Neural crest cell (in vitro differentiated cells): ENCODE measurements around the gene SSRP1. TPM values are rescaled to one million over a fixed set of nuclear protein-coding genes. Genes with fewer than 3 reads are reported as not detected.

ENCODE experiments used
- DNase-seq: peaks from one replicate; pipeline ENCODE4 v3.0.0; 2021; ENCODE audit warnings: low read depth, mixed read lengths, low spot score
- H3K27ac Mint-ChIP-seq: one replicate; pipeline ENCODE4 v1.8.0; 2021; ENCODE audit warnings: mild to moderate bottlenecking, mixed read lengths; ENCODE audit not compliant: unreplicated experiment
- H3K27me3 Mint-ChIP-seq: 2 replicates; pipeline ENCODE4 v1.8.0; 2021; ENCODE audit warnings: low read depth, mild to moderate bottlenecking, mixed read lengths
- H3K36me3 Mint-ChIP-seq: 2 replicates; pipeline ENCODE4 v1.8.0; 2021; ENCODE audit warnings: low read depth, mild to moderate bottlenecking, mixed read lengths
- H3K4me1 Mint-ChIP-seq: 2 replicates; pipeline ENCODE4 v1.8.0; 2021; ENCODE audit warnings: mixed read lengths
- H3K4me3 Mint-ChIP-seq: one replicate; pipeline ENCODE4 v1.8.0; 2021; ENCODE audit warnings: mild to moderate bottlenecking, mixed read lengths
- H3K9me3 Mint-ChIP-seq: 2 replicates; pipeline ENCODE4 v1.8.0; 2021; ENCODE audit warnings: mixed read lengths
- CTCF ChIP-seq: fragments of 200-600 bp; sonication (generic); conservative IDR thresholded peaks from 2 replicates; pipeline ENCODE4 v1.5.0; 2021; ENCODE audit warnings: antibody characterized with exemption, mild to moderate bottlenecking
- total RNA-seq: library from RNA; stranded (reverse); gene quantifications from 2 replicates; pipeline ENCODE4 v1.2.1, GENCODE V29; 2021

Gene SSRP1
- total RNA-seq, 1 donor from 2014 or later, result 280 TPM

DNA sequence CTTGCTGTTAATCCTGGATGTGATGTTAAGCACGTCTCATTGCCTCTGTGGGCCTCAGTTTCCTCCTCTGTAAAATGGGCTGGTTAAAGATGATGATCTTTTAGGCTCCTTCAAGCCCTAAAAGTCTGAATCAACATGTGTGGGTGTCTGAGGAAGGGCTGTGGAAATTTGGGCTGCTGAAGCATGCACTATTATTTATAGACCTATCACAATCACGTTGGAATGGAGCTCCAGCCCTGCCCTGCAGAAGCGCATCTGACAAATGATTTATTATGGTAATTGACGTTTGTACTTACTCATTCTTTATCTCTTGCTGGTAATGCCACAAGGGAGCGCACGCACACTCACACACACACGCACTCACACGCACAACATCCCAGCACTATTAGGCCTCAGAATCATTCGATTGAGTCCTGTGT is 22.9 kb upstream of the SSRP1 start:
- Mint-ChIP-seq H3K9me3 (no peaks in the 10 kb centered on the region), H3K27ac (no peak overlapping the region), H3K4me1 (peaks cover 12% of the 10 kb centered on the region), H3K4me3 (no peak overlapping the region), H3K36me3 (no peaks in the 10 kb centered on the region), H3K27me3 (peaks cover 4% of the 10 kb centered on the region)
- TF ChIP-seq CTCF, result no peak
- DNase-seq, result no peak

DNA sequence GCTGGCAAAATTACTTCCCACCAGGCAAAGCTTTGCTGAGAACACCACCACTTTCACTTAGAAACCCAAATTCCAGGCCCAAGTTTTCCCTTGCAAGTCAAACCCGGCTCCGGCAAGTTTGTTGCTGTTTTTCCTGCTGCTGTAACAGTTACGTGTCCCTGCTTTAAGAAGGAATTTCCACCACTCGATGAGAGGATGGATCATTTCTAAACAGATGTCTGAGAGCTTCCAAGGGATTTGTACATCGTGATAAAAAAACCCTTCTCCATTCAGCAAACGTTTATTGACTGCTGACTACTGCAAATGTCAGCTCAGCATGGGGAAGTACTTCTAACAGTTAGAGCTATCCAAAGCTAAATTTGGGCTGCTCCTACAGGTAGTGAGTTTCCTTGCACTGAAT is 22.2 kb upstream of the SSRP1 start:
- TF ChIP-seq CTCF, result no peak
- no peak for DNase-seq
- H3K36me3 Mint-ChIP-seq, result no peaks in the 10 kb centered on the region
- no peaks in the 10 kb centered on the region for H3K9me3 Mint-ChIP-seq
- H3K4me1 Mint-ChIP-seq, result peaks cover 19% of the 10 kb centered on the region
- H3K4me3 Mint-ChIP-seq, result no peak overlapping the region
- no peak overlapping the region for H3K27ac Mint-ChIP-seq
- peaks cover 4% of the 10 kb centered on the region for H3K27me3 Mint-ChIP-seq

- no peak for DNase-seq
- Mint-ChIP-seq H3K36me3 (no peaks in the 10 kb centered on the region), H3K4me1 (peaks cover 22% of the 10 kb centered on the region), H3K4me3 (no peak overlapping the region), H3K9me3 (no peaks in the 10 kb centered on the region), H3K27ac (no peak overlapping the region), H3K27me3 (peaks cover 4% of the 10 kb centered on the region)
- no peak for TF ChIP-seq CTCF
Measured at GRCh38 chr11:57357310-57357709, 21.6 kb upstream of the SSRP1 start.

DNA sequence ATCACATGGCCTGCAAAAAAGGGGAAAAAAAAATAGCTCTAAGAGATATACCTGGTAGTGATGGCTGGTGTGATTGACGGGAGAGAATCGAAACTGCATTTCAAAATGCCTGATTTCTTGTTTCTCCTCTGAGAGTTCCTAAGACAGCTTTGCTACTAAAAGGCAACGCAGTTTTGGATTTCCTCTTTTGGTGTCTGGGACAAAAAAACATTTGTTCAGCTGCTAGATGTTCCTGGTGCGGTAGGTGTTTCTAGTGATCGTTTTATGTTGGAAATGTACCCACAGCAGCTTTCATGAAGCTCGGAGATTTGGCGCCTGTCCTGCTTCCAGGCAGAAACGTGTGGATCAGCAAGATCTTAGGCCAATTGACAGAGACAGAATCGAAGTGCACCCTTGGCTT is 20.6 kb upstream of the SSRP1 start:
- no peak for TF ChIP-seq CTCF
- peaks cover 4% of the 10 kb centered on the region for H3K9me3 Mint-ChIP-seq
- no peak overlapping the region for H3K27ac Mint-ChIP-seq
- no peak for DNase-seq
- H3K36me3 Mint-ChIP-seq, result peaks cover 4% of the 10 kb centered on the region
- H3K4me1 Mint-ChIP-seq, result peaks cover 22% of the 10 kb centered on the region
- no peak overlapping the region for H3K4me3 Mint-ChIP-seq
- H3K27me3 Mint-ChIP-seq, result peaks cover 4% of the 10 kb centered on the region

- H3K27me3 Mint-ChIP-seq, result peaks cover 4% of the 10 kb centered on the region
- H3K27ac Mint-ChIP-seq, result peak overlapping the region; percentile 17
- no peak for DNase-seq
- H3K9me3 Mint-ChIP-seq, result peaks cover 5% of the 10 kb centered on the region
- no peak overlapping the region for H3K4me3 Mint-ChIP-seq
- peaks cover 27% of the 10 kb centered on the region for H3K4me1 Mint-ChIP-seq
- no peak for TF ChIP-seq CTCF
- H3K36me3 Mint-ChIP-seq, result peaks cover 5% of the 10 kb centered on the region
Measured at GRCh38 chr11:57354699-57355098, 19.0 kb upstream of the SSRP1 start.

DNA sequence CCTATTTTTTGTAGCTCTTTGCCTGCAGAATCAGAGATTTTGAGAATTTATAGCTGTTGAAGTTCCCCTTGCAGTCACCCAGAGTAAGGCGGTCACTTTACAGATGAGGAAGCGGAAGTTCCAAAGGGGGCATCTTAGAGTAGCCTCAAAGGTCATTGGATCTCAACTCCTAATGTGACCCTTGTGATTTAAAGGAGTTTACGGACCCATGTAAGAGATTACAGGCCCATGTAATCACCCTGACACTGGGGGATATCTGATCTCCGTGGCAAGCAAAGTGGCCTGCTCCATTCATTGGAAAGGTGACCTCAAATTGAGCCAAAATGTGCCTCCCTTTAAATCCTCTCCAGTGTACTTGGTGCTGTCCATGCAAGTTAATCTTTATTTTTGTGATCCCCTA is 18.2 kb upstream of the SSRP1 start:
- no peak for DNase-seq
- Mint-ChIP-seq H3K27me3 (peaks cover 4% of the 10 kb centered on the region), H3K27ac (no peak overlapping the region), H3K36me3 (peaks cover 5% of the 10 kb centered on the region), H3K4me3 (no peak overlapping the region), H3K9me3 (peaks cover 5% of the 10 kb centered on the region), H3K4me1 (peaks cover 28% of the 10 kb centered on the region)
- no peak for TF ChIP-seq CTCF
